Mesenchymal stem cell (in vitro differentiated cells and primary cell): ENCODE measurements around the gene SORCS3.

Experiments
- DNase-seq: peaks from one replicate; pipeline ENCODE4 v3.0.0-alpha.2; 2013
- H2AFZ ChIP-seq: one replicate; pipeline ENCODE4 v1.6.1; 2013; ENCODE audit warnings: low read depth, mild to moderate bottlenecking, control low read depth, inconsistent platforms, low read length, moderate library complexity
- H2AK5ac ChIP-seq: 2 replicates; pipeline ENCODE4 v1.6.1; 2013; ENCODE audit warnings: low read length, moderate library complexity, mild to moderate bottlenecking, inconsistent platforms; ENCODE audit not compliant: severe bottlenecking
- H2BK120ac ChIP-seq: one replicate; pipeline ENCODE4 v1.6.1; 2013; ENCODE audit warnings: low read depth, mild to moderate bottlenecking, inconsistent platforms, low read length, moderate library complexity
- H2BK12ac ChIP-seq, 2 experiments: one replicate each; pipeline ENCODE4 v1.6.1; 2013; ENCODE audit warnings: inconsistent platforms in 2 of 2, low read length in 2 of 2, mild to moderate bottlenecking in 2 of 2, moderate library complexity in 2 of 2, control low read depth in 1 of 2
- H2BK15ac ChIP-seq: one replicate; pipeline ENCODE4 v1.6.1; 2013; ENCODE audit warnings: mild to moderate bottlenecking, low read depth, inconsistent platforms; ENCODE audit not compliant: poor library complexity, severe bottlenecking
- H2BK5ac ChIP-seq: 2 replicates; pipeline ENCODE4 v1.6.1; 2013; ENCODE audit warnings: low read depth, mild to moderate bottlenecking, low read length, control low read depth, inconsistent platforms; ENCODE audit not compliant: poor library complexity, severe bottlenecking
- H3K14ac ChIP-seq, 2 experiments: one replicate each; pipeline ENCODE4 v1.6.1; 2013; ENCODE audit warnings: inconsistent platforms in 2 of 2, low read length in 2 of 2, control low read depth in 1 of 2, mild to moderate bottlenecking in 1 of 2, moderate library complexity in 1 of 2
- H3K18ac ChIP-seq, 2 experiments: one replicate each; pipeline ENCODE4 v1.6.1; 2013; ENCODE audit warnings: inconsistent platforms in 2 of 2, low read length in 2 of 2, control low read depth in 1 of 2, low read depth in 1 of 2, mild to moderate bottlenecking in 1 of 2
- H3K23ac ChIP-seq, 2 experiments: one replicate each; pipeline ENCODE4 v1.6.1; 2013; ENCODE audit warnings: inconsistent platforms in 2 of 2, low read length in 2 of 2, mild to moderate bottlenecking in 2 of 2, moderate library complexity in 2 of 2, control low read depth in 1 of 2
- H3K27ac ChIP-seq: 2 replicates; pipeline ENCODE4 v1.5.1; 2013; ENCODE audit warnings: mild to moderate bottlenecking, moderate library complexity, low read length, control low read depth, inconsistent platforms; ENCODE audit not compliant: poor library complexity, severe bottlenecking
- H3K27me3 ChIP-seq, 2 experiments: 2 replicates each; pipeline versions ENCODE4 v1.6.1 to v1.7.0; 2013; ENCODE audit warnings: low read length in 2 of 2, mild to moderate bottlenecking in 2 of 2, moderate library complexity in 2 of 2, control low read depth in 1 of 2, inconsistent platforms in 1 of 2; ENCODE audit not compliant: control insufficient read depth in 1 of 2, insufficient read depth in 1 of 2
- H3K36me3 ChIP-seq, 2 experiments: 2 replicates each; pipeline versions ENCODE4 v1.6.1 to v1.7.0; 2013; ENCODE audit warnings: low read length in 2 of 2, control low read depth in 1 of 2, inconsistent platforms in 1 of 2, low read depth in 1 of 2, mild to moderate bottlenecking in 1 of 2; ENCODE audit not compliant: insufficient read depth in 2 of 2, control insufficient read depth in 1 of 2
- H3K4ac ChIP-seq, 2 experiments: one replicate each; pipeline ENCODE4 v1.6.1; 2013; ENCODE audit warnings: inconsistent platforms in 2 of 2, low read length in 2 of 2, mild to moderate bottlenecking in 2 of 2, moderate library complexity in 2 of 2, control low read depth in 1 of 2, low read depth in 1 of 2
- H3K4me1 ChIP-seq: 2 replicates; pipeline ENCODE4 v1.6.1; 2013; ENCODE audit warnings: low read depth, low read length, control low read depth; ENCODE audit not compliant: control insufficient read depth, insufficient read depth
- H3K4me2 ChIP-seq: 2 replicates; pipeline ENCODE4 v1.6.1; 2013; ENCODE audit warnings: low read length, mild to moderate bottlenecking, inconsistent platforms; ENCODE audit not compliant: poor library complexity, severe bottlenecking
- H3K4me3 ChIP-seq, 2 experiments: 2 replicates each; pipeline versions ENCODE4 v1.5.1 to v1.7.0; 2013; ENCODE audit warnings: low read length in 2 of 2, mild to moderate bottlenecking in 2 of 2, control low read depth in 1 of 2, low read depth in 1 of 2; ENCODE audit not compliant: insufficient read depth in 1 of 2
- H3K79me1 ChIP-seq: replicated peaks from 2 replicates; pipeline ENCODE4 v1.6.1; 2013; ENCODE audit warnings: mild to moderate bottlenecking, control low read depth, low read length, inconsistent platforms; ENCODE audit not compliant: poor library complexity, severe bottlenecking
- H3K9ac ChIP-seq: 2 replicates; pipeline ENCODE4 v1.7.0; 2013; ENCODE audit warnings: mild to moderate bottlenecking, low read length, moderate library complexity
- H3K9me3 ChIP-seq: 2 replicates; pipeline ENCODE4 v1.7.0; 2013; ENCODE audit warnings: mild to moderate bottlenecking, low read length; ENCODE audit not compliant: control insufficient read depth
- H4K8ac ChIP-seq: one replicate; pipeline ENCODE4 v1.6.1; 2013; ENCODE audit warnings: inconsistent platforms, mild to moderate bottlenecking, low read length, moderate library complexity
- H4K91ac ChIP-seq: one replicate; pipeline ENCODE4 v1.6.1; 2013; ENCODE audit warnings: mild to moderate bottlenecking, low read length, inconsistent platforms
- WGBS: methylation state at CpG from one replicate; pipeline ENCODE4 v1.1.7; 2013; ENCODE audit warnings: mixed read lengths; 5-methylcytosine and 5-hydroxymethylcytosine counted together

The SORCS3 gene

DNA sequence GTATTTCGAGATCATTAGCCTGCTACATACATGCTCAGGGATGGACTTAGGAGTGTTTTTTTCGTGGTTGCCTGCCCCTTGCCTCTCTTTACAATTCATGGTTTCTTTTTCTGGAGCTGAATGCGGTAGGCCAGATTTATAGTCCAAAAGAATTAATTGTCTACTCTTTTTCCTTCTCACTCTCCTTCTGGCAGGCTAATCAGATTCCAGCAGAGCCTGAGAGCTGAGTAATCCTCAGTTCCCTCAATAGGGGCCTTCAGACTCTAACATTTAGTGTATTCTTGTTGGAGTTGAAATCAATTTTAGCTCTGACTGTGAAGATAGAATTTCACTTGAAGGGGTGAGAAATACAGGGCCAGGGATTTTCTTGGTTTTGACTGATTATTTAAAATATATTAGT lies 16.4 kb downstream of the SORCS3 start:
- Histone ChIP-seq H2AK5ac (no peak overlapping the region), H3K4me2 (no peak overlapping the region), H2BK12ac (no peak overlapping the region), H4K8ac (no peak overlapping the region), H2BK15ac (no peak overlapping the region), H3K9ac (no peak overlapping the region), H3K14ac (no peak overlapping the region), H3K4ac (no peak overlapping the region), H3K27ac (no peak overlapping the region), H4K91ac (no peak overlapping the region), H3K4me3 (no peak overlapping the region), H3K4me1 (no peaks in the 10 kb centered on the region), H3K27me3 (peaks cover 0 to 6% of the 10 kb centered on the region in 2 experiments), H3K79me1 (no peaks in the 10 kb centered on the region), H2AFZ (no peak overlapping the region), H2BK120ac (no peak overlapping the region), H3K18ac (no peak overlapping the region), H3K9me3 (no peaks in the 10 kb centered on the region), H3K23ac (no peak overlapping the region), H2BK5ac (no peak overlapping the region), H3K36me3 (no peaks in the 10 kb centered on the region)
- no peak for DNase-seq
- WGBS: 74% methylated on average over 3 of the region's 3 CpGs

DNA sequence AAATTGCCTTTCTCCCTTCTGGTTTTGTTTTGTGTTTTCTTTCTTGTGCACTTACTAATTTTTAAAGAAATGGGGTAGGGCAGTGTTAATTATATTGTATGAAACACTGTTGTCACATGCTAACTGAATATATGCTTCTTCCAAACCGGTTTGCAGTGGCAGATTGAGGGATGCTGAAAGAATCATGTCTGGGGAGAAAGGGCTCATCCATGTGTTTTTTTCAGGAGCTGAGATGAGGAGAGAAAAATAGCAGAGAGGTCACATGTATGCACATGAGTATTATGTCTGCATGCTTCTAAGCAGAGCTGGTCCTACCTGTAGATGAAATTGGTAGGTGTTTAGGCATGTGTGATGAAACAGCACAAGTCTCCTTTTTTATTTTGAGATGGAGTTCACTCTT lies 17.0 kb downstream of the SORCS3 start:
- Histone ChIP-seq H3K4ac (no peak overlapping the region), H3K4me3 (no peak overlapping the region), H2AFZ (no peak overlapping the region), H3K79me1 (no peaks in the 10 kb centered on the region), H2BK5ac (no peak overlapping the region), H3K14ac (no peak overlapping the region), H2AK5ac (no peak overlapping the region), H3K27me3 (peaks cover 0 to 6% of the 10 kb centered on the region in 2 experiments), H3K23ac (no peak overlapping the region), H3K9me3 (no peaks in the 10 kb centered on the region), H3K9ac (no peak overlapping the region), H2BK120ac (no peak overlapping the region), H2BK15ac (no peak overlapping the region), H3K4me2 (no peak overlapping the region), H3K27ac (no peak overlapping the region), H4K91ac (no peak overlapping the region), H4K8ac (no peak overlapping the region), H3K36me3 (no peaks in the 10 kb centered on the region), H2BK12ac (no peak overlapping the region), H3K4me1 (no peaks in the 10 kb centered on the region), H3K18ac (no peak overlapping the region)
- 80% methylated on average over 1 of the region's 1 CpG for WGBS
- no peak for DNase-seq

DNA sequence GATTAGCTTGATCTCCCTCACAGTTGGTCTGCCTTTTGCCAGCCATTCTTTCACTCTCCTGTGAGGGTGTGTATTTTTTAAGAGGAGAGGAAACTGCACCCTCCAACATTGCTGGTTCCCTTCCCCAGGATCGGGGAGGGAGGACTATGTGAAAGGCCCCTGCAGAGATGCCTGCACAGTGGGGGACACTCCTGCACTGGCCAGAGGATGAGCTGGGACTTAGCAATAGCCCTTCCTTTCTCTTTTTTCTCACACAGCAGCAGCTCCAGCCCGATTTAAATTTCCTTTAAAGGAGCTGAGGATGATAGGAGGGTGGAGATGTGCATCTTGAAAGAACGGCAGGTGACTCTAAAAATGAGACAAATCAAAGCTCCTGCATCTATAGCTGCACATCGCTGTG lies 18.7 kb downstream of the SORCS3 start:
- H2BK15ac ChIP-seq: no peak overlapping the region
- no peaks in the 10 kb centered on the region for H3K36me3 ChIP-seq
- H3K18ac ChIP-seq: no peak overlapping the region
- 45% methylated on average over 3 of the region's 4 CpGs for WGBS
- no peak overlapping the region for H3K23ac ChIP-seq
- DNase-seq: no peak
- H3K79me1 ChIP-seq: no peaks in the 10 kb centered on the region
- no peak overlapping the region for H4K8ac ChIP-seq
- no peak overlapping the region for H3K4me3 ChIP-seq
- peaks cover 0 to 6% of the 10 kb centered on the region in 2 experiments for H3K27me3 ChIP-seq
- no peak overlapping the region for H2AK5ac ChIP-seq
- H3K14ac ChIP-seq: no peak overlapping the region
- no peaks in the 10 kb centered on the region for H3K9me3 ChIP-seq
- no peak overlapping the region for H2BK12ac ChIP-seq
- no peak overlapping the region for H2BK5ac ChIP-seq
- H3K4ac ChIP-seq: no peak overlapping the region
- H2AFZ ChIP-seq: no peak overlapping the region
- H3K27ac ChIP-seq: no peak overlapping the region
- H4K91ac ChIP-seq: no peak overlapping the region
- H3K4me1 ChIP-seq: no peaks in the 10 kb centered on the region
- H3K9ac ChIP-seq: no peak overlapping the region
- no peak overlapping the region for H2BK120ac ChIP-seq
- no peak overlapping the region for H3K4me2 ChIP-seq

DNA sequence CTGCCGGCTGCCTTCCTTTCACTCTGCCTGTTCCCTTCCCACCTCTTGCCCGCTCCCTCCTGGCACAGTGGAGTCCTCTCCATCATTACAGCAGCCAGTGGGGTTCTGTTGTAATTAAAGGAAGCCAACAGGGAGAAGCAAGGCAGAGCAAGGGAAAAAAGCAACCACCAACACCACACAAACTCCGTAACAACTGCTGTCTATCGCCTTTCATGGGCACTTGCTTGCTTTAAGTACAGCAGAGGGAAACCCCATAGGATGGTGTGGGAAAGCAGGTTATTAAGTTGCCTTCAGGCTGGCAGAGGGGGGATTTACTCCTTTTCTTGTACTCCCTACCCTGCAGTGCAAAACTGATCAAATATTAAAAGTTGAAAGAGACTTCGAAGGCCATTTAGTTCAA lies 22.0 kb downstream of the SORCS3 start:
- no peak overlapping the region for H3K4ac ChIP-seq
- no peak overlapping the region for H3K18ac ChIP-seq
- no peak overlapping the region for H4K91ac ChIP-seq
- H3K27ac ChIP-seq: no peak overlapping the region
- no peak overlapping the region for H2AK5ac ChIP-seq
- H3K36me3 ChIP-seq: no peaks in the 10 kb centered on the region
- H2BK12ac ChIP-seq: no peak overlapping the region
- H3K14ac ChIP-seq: no peak overlapping the region
- H3K4me2 ChIP-seq: no peak overlapping the region
- no peaks in the 10 kb centered on the region for H3K4me1 ChIP-seq
- no peaks in the 10 kb centered on the region for H3K9me3 ChIP-seq
- H2AFZ ChIP-seq: no peak overlapping the region
- WGBS: 80% methylated on average over 4 of the region's 5 CpGs
- H2BK5ac ChIP-seq: no peak overlapping the region
- no peak for DNase-seq
- no peak overlapping the region for H3K23ac ChIP-seq
- no peak overlapping the region for H2BK15ac ChIP-seq
- no peak overlapping the region for H4K8ac ChIP-seq
- H3K79me1 ChIP-seq: no peaks in the 10 kb centered on the region
- peaks cover 0 to 6% of the 10 kb centered on the region in 2 experiments for H3K27me3 ChIP-seq
- H3K9ac ChIP-seq: no peak overlapping the region
- H3K4me3 ChIP-seq: no peak overlapping the region
- no peak overlapping the region for H2BK120ac ChIP-seq
